ENCODE data around the gene HES1.

GRCh38 chr3:194142156-194142910 is 6.4 kb downstream of the HES1 start:
- TF ChIP-seq CTCF (conservative IDR thresholded peaks at IDR 0.05 in 1 of 2, IDR thresholded peaks at IDR 0.05 in 1 of 2; ENCODE audit: extremely low read depth in 1 of 2, insufficient read depth in 1 of 2, low read depth in 1 of 2, low read length in 2 of 2) (no peak), EZH2 (IDR thresholded peaks at IDR 0.05; ENCODE audit: borderline replicate concordance, low read length) (no peak)
